Bone marrow (tissue), 2 donors: ENCODE results near the gene EID2B.
A peak's percentile ranks its signal among the peaks of the same experiment; 100 is the strongest.

Source experiments
- DNase-seq, 2 donors: peaks; one replicate each; lab custom pipeline; 2025; lab: John Stamatoyannopoulos, UW

Gene EID2B

GRCh38 chr19:39531834-39532232, 819 bp downstream of the EID2B start:
- no peak for DNase-seq

DNA sequence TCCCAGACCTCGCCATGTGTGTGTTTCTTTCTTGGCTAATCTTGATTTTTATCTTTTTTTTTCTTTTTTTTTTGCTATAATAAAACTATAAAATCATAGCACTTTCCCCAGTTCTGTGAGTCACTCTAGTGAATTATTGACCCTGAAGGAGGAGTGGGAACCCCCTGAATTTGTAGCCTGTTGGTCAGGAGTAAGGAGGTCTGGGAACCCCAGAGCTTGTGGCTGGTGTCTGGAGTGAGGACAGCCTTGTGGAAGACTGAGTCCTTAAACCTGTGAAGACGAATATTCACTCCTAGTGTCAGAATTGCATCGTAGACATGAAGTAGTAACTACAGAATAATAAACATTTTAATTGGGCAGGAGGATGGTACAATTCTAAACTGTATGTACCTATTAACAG, 7.4 kb downstream of the EID2B start:
- DNase-seq = no peak

DNA sequence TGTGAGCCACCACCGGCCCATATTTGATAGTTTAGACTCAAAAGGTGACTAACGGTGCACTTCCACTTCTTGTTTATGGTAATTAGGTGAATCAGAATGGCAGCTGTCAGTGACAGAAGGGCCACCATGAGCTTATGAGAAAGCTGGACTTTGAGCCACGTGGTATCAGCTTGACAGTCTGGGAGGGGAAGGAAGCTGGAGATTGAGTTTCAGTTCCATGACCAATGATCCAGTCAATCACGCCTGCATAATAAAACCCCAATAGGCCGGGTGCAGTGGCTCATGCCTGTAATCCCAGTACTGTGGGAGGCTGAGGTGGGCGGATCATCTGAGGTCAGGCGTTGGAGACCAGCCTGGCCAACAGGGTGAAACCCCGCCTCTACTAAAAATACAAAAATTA, 8.2 kb downstream of the EID2B start:
- no peak for DNase-seq

GRCh38 chr19:39520541-39521484, 11.8 kb downstream of the EID2B start:
- DNase-seq = no peak

- DNase-seq = no peak
Measured at GRCh38 chr19:39518975-39519374, 13.7 kb downstream of the EID2B start.

DNA sequence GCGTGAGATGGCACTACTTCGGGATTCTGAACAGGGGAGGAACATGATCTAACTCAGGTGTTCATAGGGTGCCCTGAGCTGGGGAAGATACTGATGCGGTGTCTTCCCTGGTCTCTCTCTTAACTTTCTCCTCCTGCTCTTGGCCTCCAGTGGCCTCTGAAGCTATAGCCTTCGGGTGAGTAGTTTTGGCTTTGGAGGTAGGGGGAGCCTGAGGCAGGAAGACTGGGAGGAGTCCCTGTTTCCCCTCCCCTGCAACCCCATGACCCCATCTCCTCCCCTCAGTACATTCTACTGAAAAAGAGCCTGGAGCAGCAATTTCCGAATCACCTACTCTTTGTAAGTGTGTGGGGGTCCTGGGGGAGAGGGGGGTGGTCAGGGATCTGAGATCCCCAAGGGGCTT, 14.2 kb downstream of the EID2B start:
- DNase-seq = no peak

GRCh38 chr19:39517432-39517831, 15.2 kb downstream of the EID2B start:
- DNase-seq = no peak

DNA sequence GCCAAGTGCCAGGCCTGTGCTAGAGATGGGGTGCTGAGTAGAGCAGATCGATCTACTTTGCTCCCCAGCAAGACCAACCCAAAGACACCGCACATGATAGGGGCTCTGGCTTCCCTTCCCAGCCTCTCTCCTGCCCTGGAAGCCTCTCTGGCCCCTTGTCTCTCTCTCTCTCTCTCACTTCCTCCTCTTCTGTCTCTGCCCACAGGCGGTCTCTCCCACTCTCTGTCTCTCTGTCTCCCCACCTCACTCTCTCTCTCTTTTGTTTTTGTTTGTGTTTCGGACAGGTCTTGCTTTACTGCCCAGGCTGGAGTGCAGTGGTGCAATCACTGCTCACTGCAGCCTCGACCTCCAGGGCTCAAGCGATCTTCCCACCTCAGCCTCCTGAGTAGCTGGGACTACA, 16.4 kb downstream of the EID2B start:
- DNase-seq = no peak

DNA sequence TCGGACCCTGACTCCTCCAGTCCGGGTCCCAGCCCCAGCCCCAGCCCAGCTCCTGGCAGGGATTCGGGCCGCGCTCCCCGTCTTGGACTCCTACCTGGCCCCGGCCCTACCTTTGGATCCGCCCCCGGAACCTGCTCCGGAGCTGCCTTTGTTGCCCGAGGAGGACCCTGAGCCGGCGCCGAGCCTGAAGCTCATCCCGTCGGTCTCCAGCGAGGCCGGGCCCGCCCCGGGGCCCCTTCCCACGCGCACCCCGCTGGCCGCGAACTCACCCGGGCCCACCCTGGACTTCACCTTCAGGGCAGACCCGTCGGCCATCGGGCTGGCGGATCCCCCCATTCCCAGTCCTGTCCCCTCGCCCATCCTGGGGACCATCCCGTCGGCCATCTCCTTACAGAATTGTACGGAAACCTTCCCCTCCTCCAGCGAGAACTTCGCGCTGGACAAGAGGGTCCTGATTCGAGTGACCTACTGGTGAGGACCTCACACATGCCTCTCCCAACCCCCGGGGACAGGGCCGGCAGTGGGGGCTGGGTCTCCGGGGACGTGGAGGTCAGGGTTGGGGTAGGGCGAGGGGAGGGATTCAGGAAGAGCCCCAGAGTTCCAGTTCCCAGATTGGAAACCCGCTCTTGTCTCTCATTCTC, 17.0 kb downstream of the EID2B start:
- no peak for DNase-seq

DNA sequence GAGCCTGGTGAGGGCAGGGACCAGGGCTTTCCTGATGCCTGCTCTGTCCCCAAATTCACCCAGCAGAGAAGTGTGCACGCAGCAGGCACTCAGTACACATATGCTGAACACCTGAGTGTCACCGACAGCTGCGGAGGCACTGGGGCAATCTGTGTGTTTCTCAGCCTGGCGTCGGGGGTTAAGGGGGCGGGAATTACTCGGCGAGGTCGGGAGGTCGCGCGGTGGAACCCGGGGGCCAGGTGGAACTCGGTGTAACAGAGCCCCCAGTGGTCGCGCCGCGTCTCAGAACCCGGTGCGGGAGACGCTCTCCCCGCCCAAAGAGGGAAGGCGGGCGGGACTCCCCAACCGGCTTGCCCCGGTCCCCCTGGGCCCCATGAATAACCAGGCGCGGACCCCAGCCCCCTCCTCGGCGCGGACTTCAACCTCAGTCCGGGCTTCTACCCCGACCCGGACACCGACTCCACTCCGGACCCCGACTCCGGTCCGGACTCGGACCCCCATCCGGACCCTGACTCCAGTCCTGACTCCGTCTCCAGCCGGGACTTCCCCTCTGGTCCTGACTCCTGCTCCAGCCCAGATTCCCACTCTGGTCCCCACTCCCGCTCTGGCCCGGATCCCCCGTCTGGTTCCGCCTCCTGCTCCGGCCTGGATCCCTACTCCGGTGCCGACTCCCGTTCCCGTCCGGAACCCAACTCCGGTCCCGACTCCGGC, 17.7 kb downstream of the EID2B start, which contains the start of gene SELENOV:
SELENOV (plus strand) TSS at position 300 of the 711 bp plus-strand sequence; CDS start at position 374, 74 bp downstream.
- no peak for DNase-seq

- DNase-seq = no peak
Measured at GRCh38 chr19:39512988-39513387, 19.7 kb downstream of the EID2B start.

DNA sequence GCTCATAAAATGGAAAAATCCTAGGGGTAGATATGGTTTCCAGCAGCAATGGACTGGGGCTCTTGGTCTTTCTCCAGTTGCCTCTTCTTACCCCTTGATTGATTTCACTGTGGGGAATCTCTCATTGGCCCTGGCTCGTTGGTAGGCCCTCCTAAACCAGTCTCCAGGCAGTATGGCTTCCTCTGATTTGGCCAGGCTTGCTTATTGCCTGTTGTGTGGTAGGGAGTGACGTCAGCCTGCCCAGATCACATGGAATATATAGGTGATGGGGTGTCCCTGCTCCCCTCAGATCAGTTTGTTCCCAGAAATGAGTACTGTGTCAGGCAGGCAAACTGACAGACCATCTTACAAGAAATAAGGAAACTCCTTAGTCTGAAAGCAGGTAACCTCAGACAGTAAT, 23.4 kb downstream of the EID2B start:
- no peak for DNase-seq

DNA sequence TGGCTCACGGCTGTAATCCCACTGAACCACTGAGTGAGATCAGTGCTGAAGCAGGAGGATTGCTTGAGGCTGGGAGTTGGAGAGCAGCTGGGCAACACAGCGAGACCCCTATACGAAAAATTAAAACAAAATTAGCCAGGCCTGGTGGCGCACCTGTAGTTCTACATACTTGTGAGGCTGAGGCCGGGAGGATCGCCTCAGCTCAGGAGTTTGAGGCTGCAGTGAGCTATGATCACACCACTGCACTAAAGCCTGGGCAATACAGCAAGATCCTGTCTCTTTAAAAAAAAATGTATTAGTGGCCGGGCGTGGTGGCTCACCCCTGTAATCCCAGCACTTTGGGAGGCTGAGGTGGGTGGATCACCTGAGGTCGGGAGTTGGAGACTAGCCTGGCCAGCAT, 24.0 kb downstream of the EID2B start:
- no peak for DNase-seq

- DNase-seq = no peak
Measured at GRCh38 chr19:39507715-39508364, 24.8 kb downstream of the EID2B start.

- DNase-seq = no peak
Measured at GRCh38 chr19:39506944-39507714, 25.5 kb downstream of the EID2B start.

DNA sequence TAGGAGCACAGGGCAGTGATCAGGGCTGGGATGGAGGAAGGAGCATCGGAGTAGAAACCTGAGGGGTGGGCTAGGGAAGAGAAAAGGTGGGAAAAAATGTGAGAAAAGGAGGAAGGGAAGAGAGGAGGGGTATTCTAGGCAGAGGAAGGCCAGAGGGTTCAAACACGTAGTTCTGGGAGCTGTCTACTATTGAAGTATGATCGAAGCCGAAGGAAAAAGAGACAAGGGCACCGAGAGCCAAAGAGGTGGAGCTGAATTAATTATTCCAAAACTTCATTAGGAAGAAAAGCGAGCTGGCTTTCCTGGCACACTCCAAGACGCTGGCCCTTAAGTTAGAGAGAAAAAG, 26.1 kb downstream of the EID2B start:
- no peak for DNase-seq

GRCh38 chr19:39502640-39503417, 29.8 kb downstream of the EID2B start:
- peak in 1 of 2 donors; percentile 14 for DNase-seq

- DNase-seq = no peak
Measured at GRCh38 chr19:39501340-39501739, 31.3 kb downstream of the EID2B start.

DNA sequence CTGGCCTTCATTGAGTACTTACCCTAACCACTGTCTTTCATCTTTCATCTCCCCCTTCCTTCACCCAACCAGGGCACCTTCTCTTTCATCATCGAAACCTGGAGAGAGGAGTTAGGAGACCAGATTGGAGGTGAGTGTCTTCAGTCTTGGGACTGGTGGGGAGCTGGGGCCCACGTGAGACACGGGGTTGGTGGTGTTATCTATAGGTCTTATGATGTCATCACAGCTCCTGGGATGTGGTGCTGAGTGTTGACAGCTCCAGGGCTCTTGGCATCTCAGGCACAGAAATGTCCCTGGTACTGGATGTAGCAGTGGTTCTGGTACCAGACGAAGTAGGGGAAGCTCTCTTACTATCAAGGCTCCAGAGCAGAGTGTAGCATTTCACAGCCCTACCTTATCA, 32.1 kb downstream of the EID2B start:
- no peak for DNase-seq

DNA sequence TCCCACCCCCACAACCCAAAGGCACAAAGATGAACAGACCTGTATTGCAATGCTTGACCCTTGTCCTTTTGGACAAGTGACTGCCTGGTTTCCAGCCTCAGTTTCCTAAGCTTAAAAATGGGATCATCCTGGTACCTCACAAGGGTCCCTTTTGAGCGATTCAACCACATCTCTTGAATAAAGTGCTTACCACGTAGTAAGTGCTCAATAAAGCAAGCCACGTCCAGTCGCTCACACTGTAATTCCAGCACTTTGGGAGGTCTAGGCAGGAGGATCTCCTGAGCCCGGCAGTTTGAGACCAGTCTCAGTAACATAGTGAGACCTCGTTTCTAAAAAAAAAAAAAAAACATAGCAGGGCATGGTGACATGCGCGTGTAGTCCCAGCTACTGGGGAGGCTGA, 32.7 kb downstream of the EID2B start:
- DNase-seq = no peak
